ENCODE measurements around the gene GTF2H4.
A peak's percentile ranks its signal among the peaks of the same experiment; 100 is the strongest.

Gene GTF2H4

DNA sequence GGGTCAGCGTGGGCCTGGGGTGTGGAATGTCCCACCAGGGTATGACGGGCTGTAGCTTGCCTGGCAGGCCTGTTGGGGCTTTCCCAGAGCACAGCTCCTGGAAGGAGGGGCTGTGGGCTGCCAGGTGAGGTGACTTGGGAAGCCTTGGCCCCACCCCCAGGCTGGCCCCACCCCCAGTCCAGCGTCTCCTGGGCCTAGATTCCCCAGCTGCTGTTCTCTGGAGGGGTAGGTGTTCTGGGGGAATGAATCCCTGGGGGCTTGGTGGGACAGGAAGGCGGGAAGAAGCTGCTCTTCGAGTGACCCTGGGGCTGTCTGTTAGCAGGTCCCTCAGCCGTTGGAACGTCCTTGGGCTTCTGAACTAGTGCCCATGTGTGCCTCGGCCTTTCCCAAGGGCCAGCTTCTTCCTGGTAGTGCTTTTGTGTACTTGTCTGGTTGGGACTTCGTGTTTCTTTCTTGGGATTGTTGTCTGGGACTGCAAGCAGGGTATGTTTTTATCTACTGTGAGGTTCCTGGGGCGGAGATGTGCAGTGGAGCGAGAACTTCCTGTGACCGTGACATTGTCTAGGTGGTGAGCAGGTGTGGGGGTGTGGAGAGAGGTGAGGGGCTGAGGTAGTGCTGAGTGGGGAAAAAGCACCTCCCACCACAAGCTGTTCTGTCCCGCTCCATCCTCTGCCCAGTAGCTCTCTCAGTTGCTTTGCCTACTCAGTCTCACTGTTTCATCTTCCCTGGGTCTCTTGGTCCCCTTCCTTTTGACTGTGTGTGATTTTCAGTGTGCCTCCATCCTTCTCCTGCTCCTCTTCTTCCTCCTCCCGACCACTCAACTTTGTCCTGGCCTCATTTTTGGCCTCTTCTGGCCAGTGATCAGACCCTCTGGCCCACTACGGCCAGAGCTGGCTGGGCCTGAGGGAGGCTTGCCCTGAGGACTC is 25.0 kb upstream of the GTF2H4 start:
- DNase-seq (ENCODE audit: low read depth in 2 of 2), result no peak

DNA sequence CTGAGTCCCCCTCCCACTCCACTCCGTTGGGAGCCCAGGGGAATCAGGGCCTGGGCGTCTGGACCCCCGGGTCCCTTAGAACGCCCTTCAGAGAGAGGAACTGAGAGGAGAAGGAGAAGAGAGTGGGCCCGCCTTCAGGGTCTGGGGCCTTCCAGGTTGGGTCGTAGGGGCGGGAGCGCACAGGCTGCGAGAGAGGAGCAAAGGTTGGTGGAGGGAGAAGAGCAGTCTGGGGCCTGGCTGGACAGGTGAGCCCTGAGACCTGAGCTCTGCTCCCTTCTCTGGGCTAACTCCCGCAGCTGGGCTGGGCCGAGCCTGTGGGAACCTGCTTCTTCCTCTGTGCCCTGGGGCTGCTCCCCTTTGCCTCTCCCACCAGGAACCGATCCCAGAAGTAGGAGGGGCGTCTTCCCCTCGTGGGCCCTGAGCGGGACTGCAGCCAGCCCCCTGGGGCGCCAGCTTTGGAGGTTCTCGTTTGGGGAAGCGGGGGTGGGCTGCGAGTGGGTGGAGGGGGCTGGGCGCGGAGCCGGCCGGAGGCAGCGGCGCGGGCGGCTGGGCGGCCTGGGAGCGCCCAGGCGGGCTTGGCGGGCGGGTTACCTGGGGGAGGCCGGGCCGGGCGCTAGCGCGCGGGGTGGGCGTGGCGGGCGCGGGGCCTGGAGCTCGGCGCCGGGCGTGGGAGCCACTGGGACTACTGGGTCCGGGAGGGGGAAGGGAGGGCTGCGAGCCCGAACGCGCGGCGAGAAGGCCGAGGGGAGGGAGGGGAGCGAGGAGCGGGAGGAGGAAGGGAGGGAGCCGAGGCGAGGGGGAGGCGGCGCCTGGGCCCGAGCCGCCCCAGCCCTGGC is 24.1 kb upstream of the GTF2H4 start, which contains the start of gene DDR1:
Gene DDR1 (plus strand): TSS at position 835 of the 836 bp plus-strand sequence. CDS start 4,211 bp downstream, outside the sequence.
- peak; percentile 34 to 36 for DNase-seq (ENCODE audit: low read depth in 2 of 2)

DNA sequence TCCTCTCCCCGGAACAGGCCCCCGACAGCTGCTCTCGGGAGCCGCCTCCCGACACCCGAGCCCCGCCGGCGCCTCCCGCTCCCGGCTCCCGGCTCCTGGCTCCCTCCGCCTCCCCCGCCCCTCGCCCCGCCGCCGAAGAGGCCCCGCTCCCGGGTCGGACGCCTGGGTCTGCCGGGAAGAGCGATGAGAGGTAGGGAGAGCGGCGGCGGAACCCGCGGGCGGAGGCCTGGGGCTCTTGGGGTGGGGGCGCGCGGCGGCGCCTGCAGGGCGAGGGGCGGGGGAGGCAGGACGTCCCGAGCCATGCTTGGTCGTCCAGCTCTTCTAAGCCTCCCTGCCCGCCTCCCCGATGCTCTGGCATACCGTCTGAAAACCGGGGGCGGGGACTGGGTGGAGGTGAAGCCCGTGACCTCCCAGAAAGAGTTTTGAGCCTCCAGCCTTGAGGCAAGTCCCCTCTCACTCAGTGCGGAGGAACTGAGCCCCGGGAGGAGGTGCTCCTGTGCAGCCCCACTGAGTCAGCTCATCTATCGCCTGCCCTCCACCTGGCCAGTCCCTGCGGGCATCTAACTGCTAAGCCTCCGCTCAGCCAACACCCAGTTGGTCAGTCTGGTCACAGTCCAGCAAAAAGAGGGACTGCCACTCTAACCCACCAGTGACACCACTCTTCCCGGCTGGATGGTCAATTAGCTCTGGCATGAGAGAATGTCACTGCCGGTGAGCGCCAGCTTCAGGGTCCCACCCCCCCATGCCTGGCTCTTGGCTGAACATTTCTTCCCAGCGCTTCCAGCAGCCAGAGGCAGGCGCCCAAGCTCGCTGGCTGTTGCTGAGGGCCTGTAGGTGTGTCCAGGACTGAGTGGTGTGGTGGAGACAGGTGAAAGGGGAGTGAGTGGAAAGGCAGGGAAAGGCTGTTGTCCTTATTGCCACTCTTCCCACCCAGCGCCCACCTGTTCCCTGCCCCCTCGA is 23.2 kb upstream of the GTF2H4 start:
- DNase-seq (ENCODE audit: low read depth in 2 of 2), result no peak

DNA sequence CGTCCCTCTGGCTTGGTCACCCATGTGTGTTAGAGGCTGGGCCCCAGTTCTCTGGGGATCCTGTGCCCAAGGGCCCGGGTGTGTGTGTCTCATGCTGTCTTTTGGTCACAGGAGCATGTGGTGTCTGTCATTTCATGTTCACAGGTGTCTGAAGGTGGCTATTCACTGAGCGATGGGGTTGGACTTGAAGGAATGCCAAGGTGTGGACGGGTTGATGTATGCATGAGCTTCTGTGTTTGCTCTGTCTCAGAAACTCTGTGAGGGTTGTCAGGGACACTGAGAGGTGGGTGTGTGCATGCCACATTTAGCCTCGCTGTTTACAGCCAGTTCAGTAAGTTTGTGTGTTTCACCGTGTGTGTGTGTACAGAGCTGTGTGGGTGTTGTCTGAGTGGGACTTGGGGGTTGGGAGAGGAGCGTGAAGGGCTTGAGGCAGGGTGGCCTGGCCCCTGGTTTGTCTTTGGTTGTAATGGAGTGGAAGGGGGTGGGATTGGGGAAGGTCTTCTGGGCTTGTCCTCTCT is 22.5 kb upstream of the GTF2H4 start:
- no peak for DNase-seq (ENCODE audit: low read depth in 2 of 2)

DNA sequence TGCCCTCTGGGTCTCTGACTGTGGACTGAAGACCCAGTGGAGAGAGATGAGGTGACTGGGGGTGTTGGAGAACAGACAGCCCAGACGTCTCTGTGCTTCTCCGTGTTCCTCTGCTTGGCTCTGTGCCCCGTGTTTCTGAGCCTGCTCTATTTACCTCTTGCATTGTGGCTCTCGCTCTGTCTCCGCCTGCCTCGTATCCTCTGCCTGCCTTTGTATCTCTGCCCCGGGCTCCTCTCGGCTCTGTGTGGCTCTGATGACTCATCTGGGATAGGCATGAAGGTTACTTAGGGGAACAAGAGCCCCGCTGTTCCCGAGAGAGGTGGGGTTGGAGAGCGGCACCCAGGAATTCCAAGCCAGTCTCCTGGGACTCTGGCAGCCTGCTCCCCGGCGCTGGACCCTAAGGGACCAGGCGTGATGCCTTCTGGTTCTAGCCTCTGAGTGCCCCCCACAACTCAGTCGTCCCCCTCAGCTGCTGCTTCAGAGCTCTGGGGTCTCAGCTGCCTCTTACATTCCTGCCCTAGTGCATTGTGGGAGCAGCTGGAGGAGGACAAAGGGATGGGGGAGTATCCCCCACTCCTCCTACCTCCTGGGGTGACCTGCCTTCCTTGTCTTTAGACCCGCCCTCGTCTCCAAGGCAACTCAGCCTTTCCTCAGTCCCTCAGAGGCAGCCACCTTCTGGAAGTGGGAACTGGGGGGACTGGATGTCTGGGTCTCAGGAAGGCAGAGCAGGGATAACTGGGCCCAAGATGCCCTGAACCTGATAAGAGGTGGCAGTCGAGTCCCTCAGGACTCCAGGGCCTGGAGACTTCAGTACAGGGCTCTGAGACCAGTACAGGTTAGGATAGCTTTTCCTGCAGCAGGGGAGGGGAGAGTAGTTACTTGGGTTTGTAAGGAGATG is 21.8 kb upstream of the GTF2H4 start:
- DNase-seq (ENCODE audit: low read depth in 2 of 2), result peak; percentile 30 to 40

DNA sequence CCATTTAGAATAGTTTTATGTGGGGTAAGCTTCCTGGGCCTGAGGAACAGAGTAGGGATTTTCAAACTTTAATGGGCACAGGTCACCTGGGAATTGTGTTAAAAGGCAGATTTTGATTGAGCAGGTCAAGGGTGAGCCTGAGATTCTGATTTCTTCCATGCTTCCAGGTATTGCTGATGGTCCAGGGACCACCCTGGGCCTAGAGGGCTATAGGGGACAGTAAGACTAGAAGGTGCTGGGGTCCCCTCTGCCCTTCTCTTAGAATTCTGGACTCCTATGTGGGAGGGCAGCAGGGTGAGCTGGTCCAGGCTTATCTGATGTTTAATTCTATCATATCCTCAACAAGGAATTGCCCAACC is 21.1 kb upstream of the GTF2H4 start:
- DNase-seq (ENCODE audit: low read depth in 2 of 2), result no peak

DNA sequence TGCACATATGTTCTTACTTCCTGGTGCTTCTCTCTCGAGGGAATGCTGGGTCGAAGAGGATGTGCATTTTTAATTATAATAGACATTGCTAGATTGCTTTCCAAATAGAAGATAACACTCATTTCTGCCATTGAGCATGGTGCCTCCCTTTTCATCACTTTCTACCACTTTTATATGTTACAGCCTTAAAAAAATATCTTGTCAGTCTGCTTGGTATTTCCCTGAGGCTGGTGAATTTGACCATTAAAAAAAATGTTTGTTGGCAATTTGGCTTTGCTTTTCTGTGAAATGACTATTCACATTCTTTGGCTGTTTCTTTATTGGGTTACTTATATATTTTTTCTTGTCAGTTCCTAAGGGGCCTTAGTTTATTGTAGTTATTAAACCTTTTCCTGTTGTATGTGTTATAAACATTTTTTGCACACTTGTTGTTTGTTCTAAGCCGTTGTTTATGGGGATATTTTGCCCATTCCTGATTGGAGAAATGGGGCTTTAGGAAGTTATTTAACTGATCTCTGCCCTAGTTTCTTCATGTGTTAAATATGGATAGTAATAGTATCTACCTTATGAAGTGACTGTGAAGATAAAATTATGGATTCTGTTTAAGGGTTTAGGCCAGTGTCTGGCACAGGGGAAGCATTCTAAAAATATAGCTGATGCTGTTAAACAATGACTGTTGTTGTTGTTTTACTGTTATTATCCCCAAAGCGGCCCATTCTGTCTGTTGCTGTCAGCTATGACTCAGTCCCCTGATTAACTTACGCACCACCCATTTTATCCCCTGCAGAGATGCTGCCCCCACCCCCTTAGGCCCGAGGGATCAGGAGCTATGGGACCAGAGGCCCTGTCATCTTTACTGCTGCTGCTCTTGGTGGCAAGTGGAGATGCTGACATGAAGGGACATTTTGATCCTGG is 19.8 kb upstream of the GTF2H4 start:
- no peak for DNase-seq (ENCODE audit: low read depth in 2 of 2)

DNA sequence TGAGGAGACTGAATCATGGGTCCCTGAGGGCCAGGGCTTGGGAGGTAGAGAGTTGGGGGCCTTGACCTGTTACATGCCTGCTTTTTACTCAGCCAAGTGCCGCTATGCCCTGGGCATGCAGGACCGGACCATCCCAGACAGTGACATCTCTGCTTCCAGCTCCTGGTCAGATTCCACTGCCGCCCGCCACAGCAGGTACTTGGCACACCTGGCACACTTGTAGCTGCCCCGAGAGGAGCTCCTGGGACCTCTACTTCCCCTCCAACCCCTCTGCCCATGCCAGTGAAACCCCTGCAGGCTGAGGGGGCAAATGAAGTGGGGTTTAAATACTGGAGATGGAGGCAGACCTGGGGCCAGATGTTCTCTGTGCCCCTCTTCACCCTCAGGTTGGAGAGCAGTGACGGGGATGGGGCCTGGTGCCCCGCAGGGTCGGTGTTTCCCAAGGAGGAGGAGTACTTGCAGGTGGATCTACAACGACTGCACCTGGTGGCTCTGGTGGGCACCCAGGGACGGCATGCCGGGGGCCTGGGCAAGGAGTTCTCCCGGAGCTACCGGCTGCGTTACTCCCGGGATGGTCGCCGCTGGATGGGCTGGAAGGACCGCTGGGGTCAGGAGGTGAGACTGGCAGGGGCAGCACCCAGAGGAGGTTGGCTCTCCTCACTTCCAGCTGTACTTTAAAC is 19.1 kb upstream of the GTF2H4 start:
- DNase-seq (ENCODE audit: low read depth in 2 of 2), result no peak

DNA sequence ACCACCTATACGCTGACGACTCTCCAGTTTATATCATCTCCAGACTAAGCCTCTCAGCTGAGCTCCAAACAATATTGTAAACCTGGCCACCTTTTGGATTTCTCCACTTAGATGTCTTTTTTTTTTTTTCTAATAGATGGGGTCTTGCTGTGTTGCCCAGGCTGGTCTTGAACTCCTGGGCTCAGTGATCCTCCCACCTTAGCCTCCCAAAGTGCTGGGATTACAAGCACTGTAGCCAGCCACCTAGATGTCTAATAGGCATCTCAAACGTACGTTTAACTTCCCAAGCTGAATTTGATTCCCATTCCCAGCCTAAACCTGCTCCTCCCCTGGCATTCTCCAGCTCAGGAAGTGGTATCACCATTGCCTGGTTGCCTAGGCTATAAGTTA is 18.5 kb upstream of the GTF2H4 start:
- DNase-seq (ENCODE audit: low read depth in 2 of 2), result no peak

DNA sequence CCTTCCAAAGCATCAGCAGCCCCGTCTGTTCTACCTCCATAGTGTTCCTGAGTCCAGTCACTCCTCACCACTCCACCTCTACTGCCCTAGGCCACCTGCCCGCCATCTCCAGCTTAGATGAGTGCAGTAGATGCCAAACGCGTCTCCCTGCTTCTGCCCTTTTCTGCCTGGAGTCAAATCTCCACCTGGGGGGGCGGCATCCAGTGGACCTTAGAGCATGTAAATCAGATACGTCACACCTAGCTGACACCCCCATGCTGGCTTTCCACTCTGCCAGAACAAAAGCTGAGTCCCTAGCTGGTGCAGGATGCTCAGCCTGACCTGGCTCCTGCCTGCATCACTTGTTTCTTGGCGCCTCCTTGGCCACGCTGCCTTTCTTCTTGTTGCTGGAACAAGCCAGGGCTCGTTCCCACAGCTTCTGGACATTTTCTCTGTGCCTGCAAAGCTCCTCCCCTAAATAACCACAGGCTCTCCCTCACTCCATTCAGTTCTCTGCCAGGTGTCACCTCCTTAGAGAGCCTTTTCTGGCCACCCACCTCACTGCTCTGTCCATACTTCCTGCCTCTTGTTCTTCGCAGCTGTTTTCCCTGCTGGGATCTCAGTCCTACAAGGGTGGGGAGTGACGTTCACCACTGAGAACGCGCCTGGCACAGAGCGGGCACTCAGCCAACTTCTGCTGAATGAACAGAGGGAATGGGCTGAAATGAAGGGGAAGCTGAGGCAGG is 17.9 kb upstream of the GTF2H4 start:
- DNase-seq (ENCODE audit: low read depth in 2 of 2), result no peak

DNA sequence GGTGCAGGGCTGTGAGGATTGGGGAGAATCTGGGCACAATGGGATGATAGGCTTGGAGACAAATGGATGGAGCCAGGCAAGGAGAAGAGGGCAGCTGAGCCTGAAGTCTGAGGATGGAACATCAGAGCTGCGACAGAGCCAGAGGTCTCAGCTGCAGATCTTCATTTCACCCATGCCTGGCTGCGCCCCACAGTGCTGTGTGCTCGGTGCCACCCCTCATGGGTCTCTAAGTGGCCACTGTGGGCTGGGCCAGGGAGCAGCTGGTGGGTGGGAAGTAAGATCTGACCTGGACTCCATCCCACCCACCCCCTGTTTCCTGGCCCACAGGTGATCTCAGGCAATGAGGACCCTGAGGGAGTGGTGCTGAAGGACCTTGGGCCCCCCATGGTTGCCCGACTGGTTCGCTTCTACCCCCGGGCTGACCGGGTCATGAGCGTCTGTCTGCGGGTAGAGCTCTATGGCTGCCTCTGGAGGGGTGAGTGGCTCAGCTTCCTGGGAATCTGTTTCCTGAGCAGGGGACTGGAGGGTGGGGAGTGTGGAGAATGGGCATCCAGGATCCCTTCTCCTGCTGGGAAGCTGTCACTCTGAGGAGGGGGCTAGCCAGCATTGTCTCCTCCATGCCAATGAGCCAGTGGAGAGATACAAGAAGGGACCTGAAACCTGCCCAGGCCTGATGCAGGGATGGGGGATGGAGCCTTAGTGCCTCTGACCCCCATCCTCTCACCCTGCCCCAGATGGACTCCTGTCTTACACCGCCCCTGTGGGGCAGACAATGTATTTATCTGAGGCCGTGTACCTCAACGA is 17.2 kb upstream of the GTF2H4 start:
- DNase-seq (ENCODE audit: low read depth in 2 of 2), result no peak

DNA sequence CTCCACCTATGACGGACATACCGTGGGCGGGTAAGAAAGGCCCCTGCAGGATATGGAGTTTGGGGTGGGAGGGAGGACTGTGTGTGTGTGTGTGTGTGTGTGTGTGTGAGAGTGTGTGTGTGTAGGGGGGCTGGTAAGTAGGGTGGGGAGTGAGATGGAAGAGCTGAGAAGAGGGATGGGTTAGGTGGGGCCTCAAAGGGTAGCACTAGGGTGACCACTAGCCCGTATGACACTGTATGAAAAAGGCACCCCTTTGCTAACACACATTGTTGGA is 16.6 kb upstream of the GTF2H4 start:
- DNase-seq (ENCODE audit: low read depth in 2 of 2), result no peak

DNA sequence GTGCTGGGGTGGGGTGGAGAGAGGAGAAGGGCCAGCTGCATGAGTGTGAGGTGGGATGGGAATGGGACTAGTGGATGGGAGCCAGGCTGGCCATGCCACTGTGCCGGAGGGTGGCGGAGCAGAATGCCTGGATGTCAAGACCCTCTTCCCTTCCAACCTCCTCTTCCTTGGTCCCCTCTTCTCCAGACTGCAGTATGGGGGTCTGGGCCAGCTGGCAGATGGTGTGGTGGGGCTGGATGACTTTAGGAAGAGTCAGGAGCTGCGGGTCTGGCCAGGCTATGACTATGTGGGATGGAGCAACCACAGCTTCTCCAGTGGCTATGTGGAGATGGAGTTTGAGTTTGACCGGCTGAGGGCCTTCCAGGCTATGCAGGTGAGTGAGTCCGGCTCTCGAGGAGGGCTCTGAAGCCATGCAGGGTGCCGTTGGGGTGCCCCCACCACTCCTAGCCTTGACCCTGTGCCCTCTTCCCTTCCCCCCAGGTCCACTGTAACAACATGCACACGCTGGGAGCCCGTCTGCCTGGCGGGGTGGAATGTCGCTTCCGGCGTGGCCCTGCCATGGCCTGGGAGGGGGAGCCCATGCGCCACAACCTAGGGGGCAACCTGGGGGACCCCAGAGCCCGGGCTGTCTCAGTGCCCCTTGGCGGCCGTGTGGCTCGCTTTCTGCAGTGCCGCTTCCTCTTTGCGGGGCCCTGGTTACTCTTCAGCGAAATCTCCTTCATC is 16.0 kb upstream of the GTF2H4 start:
- no peak for DNase-seq (ENCODE audit: low read depth in 2 of 2)

DNA sequence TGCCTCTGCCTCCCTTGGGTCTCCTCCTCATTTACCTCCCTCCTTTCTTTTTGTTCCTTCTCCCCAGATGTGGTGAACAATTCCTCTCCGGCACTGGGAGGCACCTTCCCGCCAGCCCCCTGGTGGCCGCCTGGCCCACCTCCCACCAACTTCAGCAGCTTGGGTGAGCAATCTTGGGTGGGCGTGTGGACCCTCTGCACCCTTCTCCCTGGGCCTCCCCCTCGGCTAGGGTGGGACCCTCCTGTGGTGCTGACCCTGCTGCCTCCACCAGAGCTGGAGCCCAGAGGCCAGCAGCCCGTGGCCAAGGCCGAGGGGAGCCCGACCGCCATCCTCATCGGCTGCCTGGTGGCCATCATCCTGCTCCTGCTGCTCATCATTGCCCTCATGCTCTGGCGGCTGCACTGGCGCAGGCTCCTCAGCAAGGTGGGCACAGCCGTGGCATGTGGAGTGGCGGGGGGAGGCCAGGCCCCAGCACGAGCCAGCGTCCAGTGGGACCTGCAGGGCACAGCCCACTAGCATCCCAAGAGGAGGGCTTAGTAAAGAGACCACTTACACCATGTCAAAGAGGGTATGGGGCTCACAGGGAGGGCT is 14.9 kb upstream of the GTF2H4 start:
- DNase-seq (ENCODE audit: low read depth in 2 of 2), result no peak

DNA sequence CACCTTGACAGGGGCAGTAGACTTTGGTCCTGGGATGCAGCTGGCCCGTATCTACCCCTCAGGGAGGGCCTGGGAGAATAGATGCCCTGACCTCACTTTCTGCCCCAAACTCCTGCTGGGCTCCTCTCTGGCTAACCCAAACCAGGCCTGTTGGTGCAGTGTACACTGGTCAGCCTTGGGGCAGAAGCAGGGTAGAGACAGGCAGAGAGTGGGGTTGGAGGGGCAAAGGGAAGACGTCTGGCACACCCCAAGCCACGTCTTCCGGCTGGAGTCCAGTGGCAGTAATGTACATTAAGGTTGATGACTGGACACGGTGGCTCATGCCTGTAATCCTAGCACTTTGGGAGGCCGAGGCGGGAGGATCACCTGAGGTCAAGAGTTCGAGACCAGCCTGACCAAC is 14.3 kb upstream of the GTF2H4 start:
- no peak for DNase-seq (ENCODE audit: low read depth in 2 of 2)

DNA sequence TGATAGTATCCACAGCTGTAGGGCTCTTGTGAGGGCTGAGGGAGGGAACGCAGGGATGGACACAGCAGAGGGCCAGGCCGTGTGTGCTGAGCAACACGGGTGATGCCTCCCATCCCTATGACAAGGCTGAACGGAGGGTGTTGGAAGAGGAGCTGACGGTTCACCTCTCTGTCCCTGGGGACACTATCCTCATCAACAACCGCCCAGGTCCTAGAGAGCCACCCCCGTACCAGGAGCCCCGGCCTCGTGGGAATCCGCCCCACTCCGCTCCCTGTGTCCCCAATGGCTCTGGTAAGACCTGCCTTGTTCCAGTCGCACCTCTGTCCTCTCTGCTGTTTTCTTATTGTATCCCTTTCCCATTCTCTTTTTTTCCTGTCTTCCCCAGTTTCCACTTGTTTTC is 13.6 kb upstream of the GTF2H4 start:
- no peak for DNase-seq (ENCODE audit: low read depth in 2 of 2)
